Activated CD8-positive, alpha-beta memory T cell treated with anti-CD3 and anti-CD28 coated beads, Interleukin-2, amount 10 ng/mL, durations not matched to agents 7 days and 5 days (primary cell): ENCODE data around the gene PPP4R3A. TPM values are rescaled to one million over a fixed set of nuclear protein-coding genes. Genes with fewer than 3 reads are reported as not detected.
"Not testable (repeated sequence)": the region's sequence is repeated elsewhere in the genome, so short reads cannot be mapped to it uniquely, and the experiment has no call there.

Experiments used
- ATAC-seq: fragments of 150-1000 bp; cut with Tn5 transposase; one replicate; pipeline ENCODE4 v1.10.0; 2021; ENCODE audit warnings: moderate library complexity
- CTCF ChIA-PET: fragments of 350-600 bp; sonication (Branson Sonifier 250); formaldehyde crosslinking; loops from one replicate; lab custom pipeline; 2021; ENCODE audit warnings: antibody characterized with exemption; lab: Charles Lee
- DNase-seq: peaks from one replicate; pipeline ENCODE4 v3.0.0-alpha.2; 2020
- H3K27ac Mint-ChIP-seq: one replicate; pipeline ENCODE4 v1.8.0; 2021; ENCODE audit warnings: mild to moderate bottlenecking, mixed read lengths
- H3K27me3 Mint-ChIP-seq: one replicate; pipeline ENCODE4 v1.8.0; 2021; ENCODE audit warnings: mixed read lengths
- H3K36me3 Mint-ChIP-seq: one replicate; pipeline ENCODE4 v1.8.0; 2021; ENCODE audit warnings: mild to moderate bottlenecking, mixed read lengths
- H3K4me1 Mint-ChIP-seq: one replicate; pipeline ENCODE4 v1.8.0; 2021; ENCODE audit warnings: mixed read lengths
- H3K4me3 Mint-ChIP-seq: one replicate; pipeline ENCODE4 v1.8.0; 2021; ENCODE audit warnings: mild to moderate bottlenecking, moderate library complexity, mixed read lengths
- H3K9me3 Mint-ChIP-seq: one replicate; pipeline ENCODE4 v1.8.0; 2022; ENCODE audit warnings: low read depth, mixed read lengths
- total RNA-seq, 2 experiments: library from RNA; stranded (reverse); gene quantifications; one replicate each; pipeline ENCODE4 v1.2.3, GENCODE V29; 2021

Gene PPP4R3A
- total RNA-seq, 2 experiments from 2014 or later: 138 to 148 TPM

GRCh38 chr14:91494392-91495065 is 15.6 kb downstream of the PPP4R3A start:
- peak overlapping the region; percentile 21 for H3K4me3 Mint-ChIP-seq
- not testable (repeated sequence) for H3K27me3 Mint-ChIP-seq, H3K9me3 Mint-ChIP-seq
- CTCF ChIA-PET: interaction anchor here (1.0 to 1.9 kb wide), 2 partner anchors 67 to 417 kb away, joined by 3 to 4 read pairs; no protein-coding TSS in a partner anchor
- peaks cover 24% of the 10 kb centered on the region for H3K36me3 Mint-ChIP-seq
- peaks cover 60% of the 10 kb centered on the region for H3K4me1 Mint-ChIP-seq
- peak; percentile 54 for DNase-seq
- peak overlapping the region; percentile 74 for H3K27ac Mint-ChIP-seq
- peak; percentile 73 for ATAC-seq

- H3K4me3 Mint-ChIP-seq: no peak overlapping the region
- H3K36me3 Mint-ChIP-seq: peaks cover 25% of the 10 kb centered on the region
- H3K9me3 Mint-ChIP-seq: no peaks in the 10 kb centered on the region
- H3K27ac Mint-ChIP-seq: no peak overlapping the region
- no peak for ATAC-seq
- no peaks in the 10 kb centered on the region for H3K27me3 Mint-ChIP-seq
- DNase-seq: no peak
- CTCF ChIA-PET: no interaction called here
- H3K4me1 Mint-ChIP-seq: peaks cover 54% of the 10 kb centered on the region
These were observed 16.9 kb downstream of the PPP4R3A start for GRCh38 chr14:91493169-91493568.

- Mint-ChIP-seq H3K4me1 (peaks cover 34% of the 10 kb centered on the region), H3K9me3 (no peaks in the 10 kb centered on the region), H3K4me3 (no peak overlapping the region), H3K27me3 (no peaks in the 10 kb centered on the region), H3K27ac (peak overlapping the region; percentile 55), H3K36me3 (peaks cover 68% of the 10 kb centered on the region)
- no peak for DNase-seq
- CTCF ChIA-PET: interaction anchor here (1.5 to 1.6 kb wide), 2 partner anchors 22 to 512 kb away, joined by 3 to 4 read pairs; no protein-coding TSS in a partner anchor
- no peak for ATAC-seq
These were observed 25.4 kb downstream of the PPP4R3A start for GRCh38 chr14:91484744-91485143.

DNA sequence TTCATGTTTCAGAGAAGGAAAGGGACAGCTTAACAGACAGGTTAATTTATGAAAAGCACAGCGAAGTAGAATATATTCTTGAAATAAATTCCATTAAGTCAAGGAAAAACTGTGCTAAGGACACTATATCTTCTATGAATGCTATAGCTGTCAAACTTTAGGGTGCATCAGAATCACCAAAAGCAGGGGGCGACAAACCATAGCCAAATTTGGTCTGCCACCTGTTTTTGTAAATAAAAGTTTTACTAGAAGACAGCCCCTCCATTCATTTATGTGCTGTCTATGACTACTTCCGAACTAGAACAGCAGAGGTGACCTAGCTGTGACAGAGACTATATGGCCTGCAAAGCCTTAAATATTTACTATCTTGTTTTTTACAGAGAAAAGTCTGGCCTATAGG is 25.9 kb downstream of the PPP4R3A start:
- no peaks in the 10 kb centered on the region for H3K27me3 Mint-ChIP-seq
- CTCF ChIA-PET: interaction anchor here (1.5 to 1.6 kb wide), 2 partner anchors 21 to 513 kb away, joined by 3 to 4 read pairs; no protein-coding TSS in a partner anchor
- no peak for DNase-seq
- peaks cover 67% of the 10 kb centered on the region for H3K36me3 Mint-ChIP-seq
- H3K9me3 Mint-ChIP-seq: no peaks in the 10 kb centered on the region
- H3K4me3 Mint-ChIP-seq: no peak overlapping the region
- no peak overlapping the region for H3K27ac Mint-ChIP-seq
- H3K4me1 Mint-ChIP-seq: peaks cover 37% of the 10 kb centered on the region
- no peak for ATAC-seq

DNA sequence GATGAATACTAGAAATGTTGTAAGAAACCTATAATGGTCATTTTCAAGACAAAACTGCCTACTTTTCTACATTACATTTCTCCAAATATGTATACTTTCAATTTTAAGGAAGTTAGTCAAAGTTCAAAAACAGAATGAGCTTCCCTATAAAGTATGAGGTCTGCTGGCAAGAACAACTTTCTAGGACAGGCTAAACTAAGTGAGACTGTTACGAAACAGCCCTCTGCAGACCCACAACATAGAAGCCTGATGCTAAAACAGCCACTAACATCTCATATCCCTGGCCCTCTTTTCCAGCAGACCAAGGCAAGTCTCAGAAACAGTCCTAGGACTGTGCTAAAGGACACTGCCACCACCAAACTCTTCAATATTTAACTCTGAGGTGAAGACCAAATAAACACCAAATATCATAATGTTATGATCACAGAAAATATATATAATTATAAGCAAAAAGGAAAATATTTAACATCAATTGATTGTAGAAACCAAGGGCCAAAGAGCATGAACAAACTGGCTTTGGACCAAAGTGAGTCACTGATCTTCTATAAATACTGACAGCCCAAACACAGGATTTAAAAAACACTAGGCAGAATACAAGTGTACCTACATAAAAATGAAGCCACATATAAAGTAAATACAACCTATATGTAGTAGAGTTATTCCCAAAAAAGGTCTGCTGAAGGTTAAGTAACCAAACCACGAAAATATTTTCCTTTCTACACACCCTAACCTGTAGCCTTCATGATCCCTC is 27.7 kb downstream of the PPP4R3A start:
- Mint-ChIP-seq H3K4me3 (no peak overlapping the region), H3K27ac (no peak overlapping the region), H3K9me3 (no peaks in the 10 kb centered on the region), H3K4me1 (peaks cover 41% of the 10 kb centered on the region), H3K27me3 (no peaks in the 10 kb centered on the region), H3K36me3 (peaks cover 78% of the 10 kb centered on the region)
- CTCF ChIA-PET: no interaction called here
- no peak for DNase-seq
- no peak for ATAC-seq

- Mint-ChIP-seq H3K27me3 (no peaks in the 10 kb centered on the region), H3K4me1 (peaks cover 21% of the 10 kb centered on the region), H3K36me3 (peaks cover 82% of the 10 kb centered on the region), H3K27ac (no peak overlapping the region), H3K4me3 (no peak overlapping the region), H3K9me3 (peaks cover 7% of the 10 kb centered on the region)
- CTCF ChIA-PET: interaction anchor here (0.8 kb wide), 1 partner anchor 59 kb away, joined by 3 read pairs; the partner anchor contains the start of gene CCDC88C
- DNase-seq: no peak
- ATAC-seq: no peak
These were observed 32.7 kb downstream of the PPP4R3A start for GRCh38 chr14:91477388-91477787.

DNA sequence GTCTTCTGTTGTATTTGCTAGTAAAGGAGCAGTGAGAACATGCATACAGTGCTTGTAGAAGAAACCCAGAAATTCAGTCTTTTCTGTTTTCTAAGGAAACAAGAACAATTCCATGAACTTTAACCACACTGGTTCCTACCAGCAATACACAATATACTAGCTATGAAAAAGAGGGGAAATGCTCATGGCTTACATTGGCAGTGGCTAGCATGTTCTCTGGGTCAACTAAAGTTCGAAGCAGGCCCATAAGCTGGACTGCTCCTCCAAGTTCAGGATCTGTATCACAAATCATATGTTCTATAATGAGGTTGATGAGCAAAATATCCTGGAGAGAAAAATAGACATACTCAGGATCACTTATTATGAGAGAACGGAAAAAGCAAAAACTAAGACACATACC is 37.1 kb downstream of the PPP4R3A start:
- ATAC-seq: no peak
- H3K9me3 Mint-ChIP-seq: peaks cover 15% of the 10 kb centered on the region
- DNase-seq: no peak
- H3K4me3 Mint-ChIP-seq: no peak overlapping the region
- H3K36me3 Mint-ChIP-seq: peaks cover 79% of the 10 kb centered on the region
- H3K4me1 Mint-ChIP-seq: peaks cover 11% of the 10 kb centered on the region
- no peak overlapping the region for H3K27ac Mint-ChIP-seq
- CTCF ChIA-PET: no interaction called here
- H3K27me3 Mint-ChIP-seq: no peaks in the 10 kb centered on the region

- CTCF ChIA-PET: no interaction called here
- Mint-ChIP-seq H3K27ac (no peak overlapping the region), H3K4me1 (peaks cover 16% of the 10 kb centered on the region)
These were observed 39.9 kb downstream of the PPP4R3A start for GRCh38 chr14:91470216-91470615.

GRCh38 chr14:91466192-91466591 is 43.9 kb downstream of the PPP4R3A start:
- no peak overlapping the region for H3K4me3 Mint-ChIP-seq
- DNase-seq: no peak
- H3K36me3 Mint-ChIP-seq: peaks cover 80% of the 10 kb centered on the region
- H3K27me3 Mint-ChIP-seq: no peaks in the 10 kb centered on the region
- no peak for ATAC-seq
- H3K9me3 Mint-ChIP-seq: peaks cover 4% of the 10 kb centered on the region
- H3K27ac Mint-ChIP-seq: no peak overlapping the region
- CTCF ChIA-PET: no interaction called here
- peaks cover 21% of the 10 kb centered on the region for H3K4me1 Mint-ChIP-seq

More at GRCh38 chr14:91470216-91470615, 39.9 kb downstream of the PPP4R3A start:
- Mint-ChIP-seq H3K36me3 (peaks cover 83% of the 10 kb centered on the region), H3K9me3 (peaks cover 15% of the 10 kb centered on the region), H3K27me3 (no peaks in the 10 kb centered on the region), H3K4me3 (no peak overlapping the region)
- ATAC-seq: no peak
- DNase-seq: no peak

DNA sequence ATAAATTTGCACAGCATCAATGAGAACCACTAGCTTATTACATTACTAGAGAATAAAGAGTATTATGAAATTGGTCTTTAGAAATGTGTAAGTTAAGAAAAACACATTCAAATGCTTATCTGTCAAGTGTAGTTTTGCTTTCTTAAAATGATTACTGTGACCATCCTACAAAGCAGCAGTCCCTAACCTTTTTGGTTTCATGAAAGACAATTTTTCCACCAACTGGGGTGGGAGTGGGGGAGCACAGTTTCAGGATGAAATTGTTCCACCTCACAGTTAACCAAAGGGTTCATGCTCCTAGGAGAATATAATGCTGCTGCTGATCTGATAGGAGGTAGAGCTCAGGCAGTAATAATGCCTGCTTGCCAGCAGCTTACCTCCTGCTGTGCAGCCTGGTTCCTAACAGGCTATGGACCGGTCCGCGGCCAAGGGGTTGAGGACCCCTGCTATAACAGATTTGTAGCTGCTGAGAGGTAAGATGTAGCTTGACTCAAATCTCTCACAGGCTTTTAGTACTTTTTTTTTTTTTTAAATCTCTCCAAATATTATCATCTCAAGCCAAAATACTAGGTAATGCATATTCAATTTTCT is 45.4 kb downstream of the PPP4R3A start:
- no peaks in the 10 kb centered on the region for H3K27me3 Mint-ChIP-seq
- peaks cover 78% of the 10 kb centered on the region for H3K36me3 Mint-ChIP-seq
- no peak for DNase-seq
- peaks cover 16% of the 10 kb centered on the region for H3K4me1 Mint-ChIP-seq
- H3K27ac Mint-ChIP-seq: no peak overlapping the region
- peaks cover 3% of the 10 kb centered on the region for H3K9me3 Mint-ChIP-seq
- CTCF ChIA-PET: no interaction called here
- no peak for ATAC-seq
- no peak overlapping the region for H3K4me3 Mint-ChIP-seq

- DNase-seq (no peak), ATAC-seq (no peak)
- H3K36me3 Mint-ChIP-seq: peaks cover 66% of the 10 kb centered on the region
These were observed 51.5 kb downstream of the PPP4R3A start for GRCh38 chr14:91458612-91459011.

GRCh38 chr14:91456283-91456682 is 53.8 kb downstream of the PPP4R3A start:
- ATAC-seq (no peak), DNase-seq (no peak)
- CTCF ChIA-PET: no interaction called here
- peak overlapping the region; percentile 32 for H3K27ac Mint-ChIP-seq
- H3K36me3 Mint-ChIP-seq: peaks cover 50% of the 10 kb centered on the region
- no peak overlapping the region for H3K4me3 Mint-ChIP-seq
- peaks cover 6% of the 10 kb centered on the region for H3K4me1 Mint-ChIP-seq
- H3K27me3 Mint-ChIP-seq: peaks cover 2% of the 10 kb centered on the region
- no peaks in the 10 kb centered on the region for H3K9me3 Mint-ChIP-seq

More at GRCh38 chr14:91458612-91459011, 51.5 kb downstream of the PPP4R3A start:
- no peaks in the 10 kb centered on the region for H3K27me3 Mint-ChIP-seq
- H3K9me3 Mint-ChIP-seq: no peaks in the 10 kb centered on the region
- H3K27ac Mint-ChIP-seq: peak overlapping the region; percentile 44
- H3K4me3 Mint-ChIP-seq: no peak overlapping the region
- H3K4me1 Mint-ChIP-seq: peaks cover 14% of the 10 kb centered on the region
- CTCF ChIA-PET: no interaction called here

GRCh38 chr14:91454580-91454979 is 55.5 kb downstream of the PPP4R3A start:
- H3K4me1 Mint-ChIP-seq: peaks cover 6% of the 10 kb centered on the region
- H3K4me3 Mint-ChIP-seq: no peak overlapping the region
- H3K9me3 Mint-ChIP-seq: no peaks in the 10 kb centered on the region
- H3K36me3 Mint-ChIP-seq: peaks cover 37% of the 10 kb centered on the region
- no peak for DNase-seq
- ATAC-seq: no peak
- peaks cover 2% of the 10 kb centered on the region for H3K27me3 Mint-ChIP-seq
- H3K27ac Mint-ChIP-seq: no peak overlapping the region
- CTCF ChIA-PET: interaction anchor here (0.7 kb wide), 1 partner anchor 8 kb away, joined by 3 read pairs; no protein-coding TSS in a partner anchor
